GM21390 (cell line): ENCODE measurements around the gene SERPINA9.
"Not testable (repeated sequence)": the region's sequence is repeated elsewhere in the genome, so short reads cannot be mapped to it uniquely, and the experiment has no call there.

Experiments
- ATAC-seq: cut with Tn5 transposase; IDR thresholded peaks from one replicate; pipeline ENCODE4 v1.9.1; 2021; ENCODE audit not compliant: unreplicated experiment

SERPINA9 gene

DNA sequence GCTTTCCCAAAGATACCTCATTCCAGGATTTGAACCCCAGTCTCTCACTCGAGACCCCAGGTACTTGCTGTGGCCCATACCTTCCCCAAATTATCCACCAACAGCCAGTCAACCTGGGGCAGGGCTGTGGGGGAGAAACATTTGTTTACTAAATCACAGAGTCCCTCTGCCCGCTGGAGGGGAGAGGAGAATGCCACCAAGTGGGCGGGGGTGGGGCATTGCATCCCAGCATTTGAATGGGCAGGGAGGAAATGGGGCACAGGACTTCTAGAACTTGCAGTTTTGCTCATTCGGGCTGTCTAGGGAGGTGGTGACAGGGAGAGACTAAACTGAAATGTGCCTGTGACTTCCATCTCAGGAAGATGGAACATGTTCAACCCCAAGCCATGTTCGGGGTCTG, 10.9 kb upstream of the SERPINA9 start:
- no peak for ATAC-seq

GRCh38 chr14:94485944-94486841, 10.2 kb upstream of the SERPINA9 start:
- ATAC-seq: peak; percentile 50

DNA sequence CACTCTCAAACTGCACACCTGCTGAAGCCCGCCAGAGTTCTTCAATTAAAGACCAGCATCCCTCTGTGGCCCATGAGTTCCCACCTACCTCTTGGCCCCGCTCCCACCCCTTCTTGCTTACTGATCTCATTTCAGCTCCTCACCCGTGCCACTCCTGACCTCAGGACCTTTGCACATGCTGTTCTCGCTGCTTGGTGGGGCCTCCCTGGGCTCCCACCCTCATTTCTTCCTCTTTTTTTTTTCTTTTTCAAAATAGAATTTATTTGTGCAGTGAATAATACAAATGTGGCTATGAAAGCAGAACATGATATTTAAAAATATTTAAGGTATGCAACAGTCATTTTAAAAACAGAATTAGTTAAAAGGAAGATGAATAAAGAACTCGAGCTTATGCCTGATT, 8.5 kb upstream of the SERPINA9 start:
- ATAC-seq: no peak

GRCh38 chr14:94483729-94484275, 7.8 kb upstream of the SERPINA9 start:
- no peak for ATAC-seq

DNA sequence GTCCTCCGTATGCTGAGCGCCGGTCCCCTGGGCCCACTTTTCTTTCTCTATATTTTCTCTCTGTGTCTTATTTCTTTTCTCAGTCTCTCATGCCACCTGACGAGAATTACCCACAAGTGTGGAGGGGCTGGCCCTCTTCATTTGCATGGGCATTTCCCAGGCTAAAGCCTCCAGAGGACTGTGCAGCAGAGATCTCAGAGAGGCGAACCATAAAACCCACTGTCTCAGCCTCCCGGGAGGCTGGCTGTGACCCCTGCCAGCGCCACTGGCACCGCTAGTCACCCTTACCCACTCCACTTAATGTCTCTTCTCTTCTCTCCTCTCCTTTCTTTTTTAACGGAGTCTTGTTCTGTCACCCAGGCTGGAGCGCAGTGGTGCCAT, 7.1 kb upstream of the SERPINA9 start:
- no peak for ATAC-seq

DNA sequence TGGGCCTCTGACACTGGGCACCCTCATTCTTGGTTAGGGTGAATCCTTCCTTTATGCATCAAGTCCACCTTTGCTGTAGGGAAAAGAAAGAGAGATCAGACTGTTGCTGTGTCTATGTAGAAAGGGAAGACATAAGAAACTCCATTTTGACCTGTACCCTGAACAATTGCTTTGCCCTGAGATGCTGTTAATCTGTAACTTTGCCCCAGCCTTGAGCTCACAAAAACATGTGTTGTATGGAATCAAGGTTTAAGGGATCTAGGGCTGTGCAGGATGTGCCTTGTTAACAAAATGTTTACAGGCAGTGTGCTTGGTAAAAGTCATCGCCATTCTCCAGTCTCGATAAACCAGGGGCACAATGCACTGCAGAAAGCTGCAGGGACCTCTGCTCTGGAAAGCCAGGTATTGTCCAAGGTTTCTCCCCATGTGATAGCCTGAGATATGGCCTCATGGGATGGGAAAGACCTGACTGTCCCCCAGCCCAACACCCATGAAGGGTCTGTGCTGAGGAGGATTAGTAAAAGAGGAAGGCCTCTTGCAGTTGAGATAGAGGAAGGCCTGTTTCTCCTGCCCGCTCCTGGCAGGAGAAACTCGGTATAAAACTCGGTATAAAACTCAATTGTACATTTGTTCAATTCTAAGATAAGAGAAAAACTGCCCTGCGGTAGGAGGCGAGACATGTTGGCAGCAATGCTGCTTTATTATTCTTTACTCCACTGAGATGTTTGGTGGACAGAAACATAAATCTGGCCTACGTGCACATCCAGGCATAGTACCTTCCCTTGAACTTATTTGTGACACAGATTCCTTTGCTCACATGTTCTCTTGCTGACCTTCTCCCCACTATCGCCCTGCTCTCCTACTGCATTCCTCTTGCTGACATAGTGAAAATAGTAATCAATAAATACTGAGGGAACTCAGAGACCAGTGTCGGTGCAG, 6.4 kb upstream of the SERPINA9 start:
- ATAC-seq: not testable (repeated sequence)

GRCh38 chr14:94481468-94482131, 5.6 kb upstream of the SERPINA9 start:
- no peak for ATAC-seq

- no peak for ATAC-seq
Observed at GRCh38 chr14:94480809-94481208, 4.8 kb upstream of the SERPINA9 start.

- ATAC-seq: no peak
Observed at GRCh38 chr14:94478420-94478819, 2.4 kb upstream of the SERPINA9 start.

- no peak for ATAC-seq
Observed at GRCh38 chr14:94474581-94475031, 1.4 kb downstream of the SERPINA9 start.

DNA sequence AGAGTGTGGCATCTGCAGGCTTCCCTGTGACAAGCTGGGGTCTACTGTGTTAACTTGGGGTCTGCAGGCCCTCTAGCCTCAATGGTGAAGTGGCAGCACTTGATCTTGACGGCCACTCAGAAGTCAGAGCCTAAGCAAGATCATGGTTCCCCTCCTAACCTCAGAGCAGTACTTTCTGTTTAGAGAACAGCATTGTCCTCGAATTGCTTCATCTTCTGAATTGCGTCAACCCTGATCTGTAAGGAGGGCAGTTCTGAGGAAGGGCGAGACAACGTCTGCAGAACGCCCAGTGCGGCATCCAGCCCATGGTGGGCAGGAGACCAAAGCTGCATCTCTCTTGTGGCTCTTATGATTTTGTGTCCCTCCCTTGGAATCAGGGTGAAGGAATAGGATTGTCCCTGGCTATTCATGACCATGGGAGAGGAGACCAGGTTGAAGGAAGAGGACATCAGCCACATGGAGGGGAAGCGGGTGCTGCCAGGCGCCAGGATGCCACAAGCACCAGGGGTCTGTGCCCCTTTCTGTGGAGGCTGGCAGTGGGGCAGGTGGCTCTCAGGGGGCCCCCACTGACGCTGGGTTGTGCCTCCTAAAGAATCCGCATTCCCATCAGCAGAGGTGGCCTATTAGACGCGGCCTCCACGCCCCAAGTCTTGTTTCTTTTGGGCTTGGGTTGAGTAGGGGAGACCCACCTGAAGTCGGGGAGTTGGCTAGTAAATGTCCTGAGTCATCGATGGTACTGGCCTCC, 2.2 kb downstream of the SERPINA9 start:
- no peak for ATAC-seq

DNA sequence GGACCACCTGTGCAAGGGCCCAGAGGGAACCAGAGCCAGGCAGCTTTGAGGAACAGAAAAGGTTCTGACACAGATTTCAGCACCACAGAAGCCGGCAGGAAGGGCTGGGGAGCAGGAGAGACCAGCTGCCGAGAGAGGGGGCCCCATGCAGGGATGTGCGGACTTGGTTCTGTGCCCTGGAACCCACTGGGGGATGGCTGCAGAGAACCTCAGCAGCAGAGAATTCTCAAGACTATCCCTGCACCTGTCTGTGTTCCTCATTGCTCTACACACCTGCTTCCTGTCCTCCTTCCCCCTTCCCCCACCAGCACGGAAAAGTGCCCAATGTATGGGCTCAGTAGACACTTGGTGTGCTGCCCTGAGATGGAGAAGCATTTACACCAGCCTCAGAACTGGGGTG, 3.2 kb downstream of the SERPINA9 start:
- ATAC-seq: no peak

DNA sequence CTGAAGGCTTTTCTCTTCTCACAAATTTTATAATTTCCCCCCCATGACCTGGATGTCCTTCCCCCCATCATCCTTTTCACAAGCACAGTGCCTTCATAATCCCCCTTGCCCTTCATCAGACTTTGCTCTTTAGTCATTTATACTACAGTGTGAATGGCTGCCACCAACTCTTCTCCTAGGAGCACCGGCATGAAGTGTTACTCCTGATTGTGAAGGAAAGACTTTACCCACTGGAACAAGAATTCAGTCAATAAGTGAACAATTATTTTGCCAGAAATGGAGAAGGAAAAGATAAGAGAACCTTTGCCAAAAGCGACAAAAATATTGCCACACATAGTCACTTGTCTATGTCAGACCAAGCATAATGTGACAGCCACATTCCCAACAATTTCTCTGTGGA, 5.0 kb downstream of the SERPINA9 start:
- ATAC-seq: no peak

- ATAC-seq: no peak
Observed at GRCh38 chr14:94470311-94470710, 5.7 kb downstream of the SERPINA9 start.

DNA sequence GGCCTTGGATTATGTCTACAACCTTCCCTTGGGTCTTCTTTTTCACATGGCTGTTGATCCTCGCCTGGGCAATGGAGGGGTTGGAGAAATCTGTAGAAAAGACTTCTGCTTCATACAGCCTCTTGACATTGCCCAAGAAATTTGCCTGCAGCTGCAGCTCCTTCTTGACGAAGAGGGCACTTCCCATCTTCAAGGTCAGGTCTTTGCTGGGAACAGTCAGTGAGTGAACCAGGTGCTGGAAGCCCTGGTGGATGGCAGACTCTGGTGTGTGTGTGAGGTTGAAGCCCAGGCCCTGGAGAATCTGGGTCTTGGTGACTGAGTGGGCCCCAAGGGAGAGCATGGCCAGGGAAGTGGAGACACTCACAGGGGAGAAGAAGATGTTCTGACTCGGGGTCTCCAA, 6.7 kb downstream of the SERPINA9 start:
- ATAC-seq: no peak

- ATAC-seq: no peak
Observed at GRCh38 chr14:94467728-94468520, 8.1 kb downstream of the SERPINA9 start.

- ATAC-seq: no peak
Observed at GRCh38 chr14:94466706-94467370, 9.2 kb downstream of the SERPINA9 start.

DNA sequence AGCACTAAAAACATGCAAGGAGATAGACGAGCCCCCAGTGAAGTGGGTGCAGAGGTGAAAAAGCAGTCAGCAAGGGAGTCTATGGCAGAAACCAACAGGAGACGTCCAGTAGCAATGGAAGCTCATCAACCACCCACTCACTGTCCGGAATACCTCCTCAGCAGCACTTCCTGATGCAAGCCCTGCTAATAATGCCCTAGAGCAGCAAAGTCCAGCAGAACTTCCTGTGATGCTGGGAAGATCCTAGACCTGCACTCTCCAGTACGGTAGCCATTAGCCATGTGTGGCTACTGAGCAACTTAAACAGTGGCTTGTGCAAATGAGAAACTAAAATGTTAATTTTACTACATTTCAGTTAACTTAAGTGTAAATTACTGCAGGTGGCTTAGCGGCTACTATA, 11.0 kb downstream of the SERPINA9 start:
- no peak for ATAC-seq

GRCh38 chr14:94464290-94464689, 11.7 kb downstream of the SERPINA9 start:
- no peak for ATAC-seq
